M059J (cell line): ENCODE measurements around the gene OR6C68. TPM values are rescaled to one million over a fixed set of nuclear protein-coding genes. Genes with fewer than 3 reads are reported as not detected.
A peak's percentile ranks its signal among the peaks of the same experiment; 100 is the strongest.
"Not testable (repeated sequence)": the region's sequence is repeated elsewhere in the genome, so short reads cannot be mapped to it uniquely, and the experiment has no call there.

ENCODE experiments used
- DNase-seq: peaks from one replicate; pipeline ENCODE4 v3.0.0-alpha.2; 2012; ENCODE audit warnings: low read depth
- total RNA-seq: library from RNA; depleted of rRNA; stranded (reverse); fragments of >200 nt; shearing (Covaris generic); gene quantifications from 2 replicates; pipeline ENCODE4 v1.2.3, GENCODE V29; 2014; rRNA removed

The OR6C68 gene
- not detected in 2 replicates for total RNA-seq

DNA sequence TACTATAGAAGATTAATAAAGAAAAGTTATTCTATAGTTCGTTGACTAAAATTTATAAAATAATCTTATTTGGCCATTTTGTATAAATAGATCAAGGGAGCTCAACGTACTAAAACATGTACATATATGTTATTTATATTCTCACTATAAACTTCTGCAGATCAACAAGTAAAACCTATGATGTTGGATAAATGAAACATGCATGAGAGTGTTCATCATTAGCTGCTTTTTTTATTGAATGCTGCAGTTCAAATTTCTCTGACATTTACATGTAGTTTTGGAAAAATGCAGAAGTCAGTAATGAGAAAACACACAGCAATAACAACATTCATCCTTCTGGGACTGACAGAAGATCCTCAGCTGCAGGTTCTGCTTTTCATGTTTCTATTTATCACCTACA, at the start of gene OR6C68:
Gene OR6C68 (plus strand): TSS at position 301 of the 400 bp plus-strand sequence. CDS start 0 bp downstream, at position 301.
- no peak for DNase-seq

DNA sequence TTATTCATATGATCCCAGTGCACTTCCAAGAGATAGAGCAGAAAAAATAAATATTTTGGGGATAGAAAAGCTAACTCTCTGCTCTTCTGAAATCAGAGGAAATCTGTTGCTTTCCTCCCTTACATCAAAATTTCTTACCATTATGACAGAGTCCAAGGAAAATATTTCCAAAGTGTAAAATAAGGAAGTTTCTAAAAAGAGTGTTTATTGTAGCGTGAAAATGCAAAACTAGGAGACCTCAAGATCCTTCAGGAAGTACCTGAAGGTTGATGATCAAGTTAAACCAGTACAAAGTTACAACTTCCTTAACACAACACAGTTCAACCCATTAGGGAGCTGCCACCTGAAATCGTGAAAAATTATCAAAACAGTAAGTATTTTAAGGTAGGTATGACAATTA, 48.4 kb upstream of the OR6C68 start, which contains the start of gene OR6C2:
Gene OR6C2 (plus strand): TSS at position 301 of the 400 bp plus-strand sequence. CDS start 8,138 bp downstream, outside the sequence.
- DNase-seq: no peak

DNA sequence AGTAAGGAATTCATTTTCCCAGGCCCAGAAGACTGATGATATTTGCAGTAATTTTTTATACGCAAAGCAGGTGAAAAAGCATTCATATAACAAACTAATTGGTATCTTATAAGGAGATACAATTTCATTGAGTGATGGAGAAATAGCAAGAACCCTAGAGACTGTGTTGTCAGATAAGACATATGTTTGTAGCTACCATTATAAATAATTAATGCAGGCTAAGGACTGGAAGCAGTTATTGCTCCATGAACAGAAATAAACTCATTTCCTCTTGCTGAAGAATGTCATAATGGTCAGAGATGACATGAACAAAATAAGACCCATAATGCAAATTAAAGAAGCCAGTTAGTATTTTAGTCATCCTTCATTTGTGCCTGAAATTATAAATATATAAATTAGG, 46.8 kb upstream of the OR6C68 start:
- no peak for DNase-seq

DNA sequence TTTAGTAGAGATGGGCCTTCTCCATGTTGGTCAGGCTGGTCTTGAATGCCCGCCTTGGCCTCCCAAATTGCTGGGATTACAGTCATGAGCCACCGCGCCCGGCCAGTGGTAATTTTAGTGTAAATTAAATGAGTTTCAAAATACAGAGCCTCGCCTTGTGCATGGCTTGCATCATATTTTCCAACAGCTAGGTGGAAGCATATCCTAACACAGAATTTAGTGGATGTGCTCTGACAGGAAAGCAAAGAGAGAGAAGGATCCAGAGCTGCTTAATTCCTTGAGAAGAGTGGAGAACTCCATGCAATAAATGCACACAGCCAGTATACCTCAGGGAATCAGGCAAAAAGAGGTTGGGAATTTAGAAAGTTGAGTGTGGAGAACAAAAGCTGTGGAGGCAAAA, 45.9 kb upstream of the OR6C68 start:
- DNase-seq: no peak

DNA sequence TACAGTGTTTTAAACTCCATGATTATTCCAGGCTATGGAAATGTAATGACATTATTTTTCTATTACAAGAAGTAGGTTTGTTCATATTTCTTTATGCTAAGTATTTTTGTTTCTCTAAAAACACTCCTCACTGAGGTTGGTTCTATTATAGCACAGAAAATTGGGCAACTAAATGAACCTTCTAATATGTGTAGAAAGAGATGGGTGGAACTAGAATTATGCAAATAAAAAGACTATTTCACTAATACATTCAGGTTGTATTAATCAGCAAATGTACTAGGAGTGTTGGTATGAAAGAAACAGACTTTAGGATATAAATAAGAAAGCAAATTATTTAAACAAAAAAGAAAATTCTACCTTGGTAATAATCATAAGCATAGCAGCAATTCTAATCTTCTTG, 43.4 kb upstream of the OR6C68 start:
- no peak for DNase-seq

DNA sequence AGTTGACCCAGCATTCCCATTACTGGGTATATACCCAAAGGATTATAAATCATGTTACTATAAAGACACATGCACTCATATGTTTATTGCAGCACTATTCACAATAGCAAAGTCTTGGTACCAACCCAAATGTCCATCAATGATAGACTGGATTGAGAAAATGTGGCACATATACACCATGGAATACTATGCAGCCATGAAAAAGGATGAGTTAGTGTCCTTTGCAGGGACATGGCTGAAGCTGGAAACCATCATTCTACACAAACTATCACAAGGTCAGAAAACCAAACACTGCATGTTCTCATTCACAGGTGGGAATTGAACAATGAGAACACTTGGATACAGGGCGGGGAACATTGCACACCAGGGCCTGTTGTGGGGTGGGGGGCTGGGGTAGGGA, 27.3 kb upstream of the OR6C68 start:
- DNase-seq: not testable (repeated sequence)

DNA sequence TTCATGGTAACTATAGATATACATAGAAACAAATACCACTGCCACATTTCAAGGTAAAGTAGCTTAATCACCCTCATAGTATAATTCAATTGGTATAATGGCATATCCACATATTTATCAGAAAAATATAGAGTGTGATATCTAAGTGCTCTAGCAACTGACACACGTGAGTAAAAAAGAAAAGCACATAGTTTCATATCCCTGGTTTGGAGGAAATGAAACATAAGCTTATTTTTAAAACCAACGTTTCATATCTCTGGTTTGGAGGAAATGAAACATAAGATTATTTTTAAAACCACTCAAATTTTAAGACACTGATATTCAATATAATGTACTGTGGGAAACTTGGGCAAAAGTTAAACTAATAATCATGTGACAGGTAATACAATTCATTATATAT, 24.3 kb upstream of the OR6C68 start:
- DNase-seq: no peak

DNA sequence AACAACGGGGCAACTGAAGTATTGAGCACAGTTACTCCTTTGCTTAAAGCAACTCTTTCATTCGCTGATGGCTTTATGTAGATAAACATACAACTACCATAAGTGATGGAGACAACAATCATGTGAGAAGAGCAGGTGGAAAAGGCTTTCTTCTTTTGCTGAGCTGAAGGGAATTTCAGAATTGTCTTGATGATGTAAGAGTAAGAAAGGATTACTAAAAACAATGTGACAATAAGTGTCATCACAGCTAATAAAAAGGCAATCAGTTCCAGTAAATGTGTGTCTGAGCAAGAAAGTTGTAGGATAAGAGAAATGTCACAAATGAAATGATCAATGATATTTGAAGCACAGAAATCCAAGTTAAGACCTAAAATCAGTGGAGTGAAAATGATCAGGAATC, 22.9 kb upstream of the OR6C68 start:
- no peak for DNase-seq

DNA sequence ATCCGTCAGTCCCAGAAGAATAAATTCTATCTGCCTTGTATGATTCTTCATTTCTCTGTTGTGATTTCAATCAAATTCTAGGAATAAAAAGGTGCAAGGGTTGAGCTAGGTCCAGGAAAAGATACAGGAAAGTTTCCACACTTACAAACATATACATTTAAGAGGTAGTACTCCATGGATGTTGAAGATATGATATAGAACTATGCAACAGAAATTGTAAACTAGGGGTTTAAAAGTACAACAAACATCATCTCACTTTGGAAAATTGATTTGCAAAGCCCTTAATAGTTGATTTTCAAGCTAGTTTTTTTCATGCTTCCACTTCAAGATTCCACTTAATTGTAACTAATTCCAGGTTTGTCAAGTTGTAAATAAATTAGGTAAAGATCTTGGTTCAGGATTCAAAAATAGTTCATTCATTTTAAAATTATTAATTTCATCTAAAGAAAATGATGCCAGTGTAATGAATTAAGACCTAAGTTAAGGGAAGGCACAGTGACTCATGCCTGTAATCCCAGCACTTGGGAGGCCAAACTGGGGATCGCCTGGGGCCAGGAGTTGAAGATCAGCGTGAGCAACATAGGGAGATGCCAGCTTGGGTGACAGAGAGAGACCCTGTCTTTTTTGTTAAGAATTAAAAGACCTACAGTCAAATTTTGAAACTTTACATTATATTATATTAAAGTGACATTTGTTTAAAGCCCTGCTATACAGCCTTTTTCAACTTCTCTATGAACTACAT, 21.9 kb upstream of the OR6C68 start, which contains the start of gene OR6C70:
Gene OR6C70 (minus strand): TSS at position 51 of the 742 bp plus-strand sequence. CDS start 0 bp downstream, at position 51.
- peak; percentile 63 for DNase-seq

DNA sequence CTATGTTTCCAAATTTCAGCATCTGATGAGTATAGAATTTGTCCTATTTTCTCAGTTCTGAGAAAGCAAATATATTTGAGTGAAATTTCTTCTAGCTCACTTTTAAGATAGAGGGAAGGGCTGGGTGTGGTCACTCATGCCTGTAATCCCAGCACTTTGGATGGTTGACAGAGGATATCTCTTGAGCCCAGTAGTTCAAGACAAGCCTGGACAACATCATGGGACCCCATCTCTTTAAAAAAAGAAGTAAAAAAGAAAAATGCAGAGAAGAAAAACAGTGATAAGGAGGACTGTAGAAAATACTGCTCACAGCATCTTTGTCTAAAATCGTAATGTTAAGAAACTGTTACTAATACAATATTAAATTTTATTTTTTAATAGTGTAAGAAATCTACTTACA, 19.9 kb upstream of the OR6C68 start:
- DNase-seq: no peak

DNA sequence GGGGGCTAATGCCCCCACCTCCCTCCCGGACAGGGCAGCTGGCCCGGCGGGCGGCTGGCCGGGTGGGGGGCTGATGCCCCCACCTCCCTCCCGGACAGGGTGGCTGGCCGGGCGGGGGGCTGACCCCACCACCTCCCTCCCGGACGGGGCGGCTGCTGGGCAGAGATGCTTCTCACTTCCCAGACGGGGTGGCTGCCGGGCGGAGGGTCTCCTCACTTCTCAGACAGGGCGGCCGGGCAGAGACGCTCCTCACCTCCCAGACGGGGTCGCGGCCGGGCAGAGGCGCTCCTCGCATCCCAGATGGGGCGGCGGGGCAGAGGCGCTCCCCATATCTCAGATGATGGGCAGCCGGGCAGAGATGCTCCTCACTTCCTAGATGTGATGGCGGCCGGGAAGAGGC, 13.0 kb upstream of the OR6C68 start:
- not testable (repeated sequence) for DNase-seq

DNA sequence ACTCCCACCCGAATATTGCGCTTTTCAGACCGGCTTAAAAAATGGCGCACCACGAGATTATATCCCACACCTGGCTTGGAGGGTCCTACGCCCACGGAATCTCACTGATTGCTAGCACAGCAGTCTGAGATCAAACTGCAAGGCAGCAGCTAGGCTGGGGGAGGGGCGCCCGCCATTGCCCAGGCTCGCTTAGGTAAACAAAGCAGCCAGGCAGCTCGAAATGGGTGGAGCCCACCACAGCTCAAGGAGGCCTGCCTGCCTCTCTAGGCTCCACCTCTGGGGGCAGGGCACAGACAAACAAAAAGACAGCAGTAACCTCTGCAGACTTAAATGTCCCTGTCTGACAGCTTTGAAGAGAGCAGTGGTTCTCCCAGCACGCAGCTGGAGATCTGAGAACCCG, 7.9 kb upstream of the OR6C68 start:
- not testable (repeated sequence) for DNase-seq

DNA sequence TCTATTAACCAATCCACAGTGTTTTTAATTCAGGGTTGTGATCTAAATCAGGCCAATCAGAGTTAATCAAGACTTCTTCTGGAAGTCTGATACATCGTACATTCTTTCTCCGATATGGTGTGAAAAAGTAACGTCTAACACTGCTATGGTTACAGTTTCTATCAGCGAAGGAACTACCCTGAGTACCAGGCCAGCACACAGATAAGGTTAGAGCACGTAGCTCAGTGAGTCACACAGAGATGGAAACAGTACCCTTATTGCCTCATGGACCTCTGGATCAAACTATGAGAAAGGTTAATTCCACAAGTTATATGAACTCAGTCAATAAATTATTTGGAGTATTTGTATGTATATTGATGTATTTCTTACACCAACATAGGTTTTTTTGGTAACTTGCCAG, 3.3 kb downstream of the OR6C68 start:
- DNase-seq: no peak

DNA sequence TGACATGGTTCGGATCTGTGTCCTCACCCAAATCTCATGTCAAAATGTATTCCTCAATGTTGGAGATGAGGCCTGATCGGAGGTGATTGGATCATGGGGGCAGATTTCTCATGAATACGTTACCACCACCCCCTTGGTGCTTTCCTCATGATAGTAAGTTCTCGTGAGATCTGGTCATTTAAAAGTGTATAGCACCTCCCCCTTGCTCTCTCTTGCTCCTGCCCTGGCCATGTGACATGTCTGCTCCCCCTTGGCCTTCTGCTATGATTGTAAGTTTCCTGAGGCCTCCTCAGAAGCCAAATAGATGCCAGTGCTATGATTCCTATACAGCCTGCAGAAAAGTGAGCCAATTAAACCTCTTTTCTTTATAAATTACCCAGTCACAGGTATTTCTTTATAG, 7.1 kb downstream of the OR6C68 start:
- no peak for DNase-seq

DNA sequence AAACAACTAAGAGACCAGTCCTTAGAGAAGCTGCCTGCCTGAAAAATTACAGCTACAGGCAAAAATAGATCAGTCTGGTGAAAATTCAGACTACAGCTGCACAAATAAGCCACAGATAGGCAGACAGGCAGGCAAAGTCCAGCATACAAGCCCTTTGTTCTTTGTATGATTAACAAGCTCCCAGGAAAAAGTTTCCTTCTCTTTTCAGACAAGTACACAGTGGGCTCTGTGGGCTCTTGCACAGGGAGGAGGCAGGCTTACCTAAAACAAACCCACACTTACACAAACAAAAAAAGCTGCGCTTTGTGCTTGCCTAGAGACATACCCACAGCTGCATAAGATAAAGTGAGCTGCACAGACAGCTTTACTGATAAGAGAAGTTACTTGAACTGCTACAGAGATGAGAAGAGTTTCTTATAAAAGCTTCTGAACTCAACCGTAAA, 7.7 kb downstream of the OR6C68 start:
- DNase-seq: no peak

DNA sequence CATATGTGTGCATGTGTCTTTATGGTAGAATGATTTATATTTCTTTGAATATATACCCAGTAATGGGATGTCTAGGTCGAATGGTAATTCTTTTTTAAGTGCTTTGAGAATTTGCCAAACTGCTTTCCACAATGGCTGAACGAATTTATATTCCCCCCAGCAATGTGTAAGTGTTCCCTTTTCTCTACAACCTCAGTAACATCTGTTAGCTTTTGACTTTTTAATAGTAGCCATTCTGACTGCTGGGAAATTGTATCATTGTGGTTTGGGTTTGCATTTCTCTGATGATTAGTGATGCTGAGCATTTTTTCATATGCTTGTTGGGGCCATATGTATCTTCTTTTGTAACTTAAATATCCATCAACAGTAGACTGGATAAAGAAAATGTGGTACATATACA, 9.4 kb downstream of the OR6C68 start:
- no peak for DNase-seq

DNA sequence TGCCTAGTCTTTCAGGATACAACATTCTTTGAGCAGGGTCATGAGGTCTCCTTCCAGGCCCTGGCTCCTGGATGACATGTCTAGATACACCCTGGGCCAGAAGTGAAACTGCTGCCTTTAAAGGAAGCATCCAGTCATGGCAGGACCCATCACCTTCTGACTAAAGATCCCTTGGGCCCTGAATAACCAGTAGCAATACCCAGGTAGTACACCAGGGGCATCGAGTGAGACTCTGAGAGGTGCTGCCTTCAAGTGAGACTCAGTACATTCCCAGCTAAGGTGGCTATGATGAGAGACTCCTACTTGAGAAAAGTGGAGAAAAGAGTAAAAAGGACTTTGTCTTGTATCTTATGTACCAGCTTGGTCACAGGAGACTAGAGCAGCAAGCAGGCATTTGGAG, 23.5 kb downstream of the OR6C68 start:
- no peak for DNase-seq

DNA sequence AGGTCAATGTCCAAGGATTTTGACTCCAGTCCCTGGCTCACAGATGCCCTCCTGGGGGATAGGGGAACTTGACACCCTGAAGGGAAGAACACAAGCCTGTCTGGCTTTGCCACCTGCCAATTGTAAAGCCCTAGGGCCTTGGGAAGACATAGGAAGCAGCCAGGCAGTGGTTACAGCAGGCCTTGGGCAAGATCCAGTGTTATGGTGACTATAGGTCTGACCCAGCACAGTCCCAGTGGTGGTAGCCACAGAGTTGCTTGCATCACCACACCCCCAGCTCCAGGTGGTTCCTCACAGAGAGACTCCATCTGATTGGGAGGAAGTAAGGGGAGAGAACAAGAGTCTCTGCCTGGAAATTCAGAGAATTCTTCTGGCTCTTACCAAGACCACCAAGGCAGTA, 24.2 kb downstream of the OR6C68 start:
- no peak for DNase-seq

Other genes with a start within 250 kb of the OR6C68 start
- gene OR6C74, start 247.8 kb upstream of the OR6C68 start, total RNA-seq: not detected in 2 replicates
- gene OR6C6, start 195.8 kb upstream of the OR6C68 start, total RNA-seq: not detected in 2 replicates
- gene OR6C1, start 178.0 kb upstream of the OR6C68 start, total RNA-seq: not detected in 2 replicates
- not detected in 2 replicates for gene OR6C3, start 161.6 kb upstream of the OR6C68 start, total RNA-seq
- not detected in 2 replicates for gene OR6C75, start 129.4 kb upstream of the OR6C68 start, total RNA-seq
- gene OR6C65, start 91.8 kb upstream of the OR6C68 start, total RNA-seq: not detected in 2 replicates
- gene OR6C76, start 66.1 kb upstream of the OR6C68 start, total RNA-seq: not detected in 2 replicates
- gene OR6C2, start 48.3 kb upstream of the OR6C68 start, total RNA-seq: not detected in 2 replicates
- not detected in 2 replicates for gene OR6C70, start 22.2 kb upstream of the OR6C68 start, total RNA-seq
- gene OR6C4, start 57.2 kb downstream of the OR6C68 start, total RNA-seq: not detected in 2 replicates
- gene OR2AP1, start 80.1 kb downstream of the OR6C68 start, total RNA-seq: not detected in 2 replicates
- gene OR10P1, start 144.5 kb downstream of the OR6C68 start, total RNA-seq: not detected in 2 replicates
- 4.2 and 7.9 TPM in 2 replicates for gene ITGA7, start 215.5 kb downstream of the OR6C68 start, total RNA-seq
- 115 and 120 TPM in 2 replicates for gene BLOC1S1, start 223.7 kb downstream of the OR6C68 start, total RNA-seq
- 2.0 and 3.2 TPM in 2 replicates for gene RDH5, start 228.0 kb downstream of the OR6C68 start, total RNA-seq
- gene CD63, start 236.6 kb downstream of the OR6C68 start, total RNA-seq: 1,074 and 1,218 TPM in 2 replicates